T-helper 1 cell (primary cell): Measurements from ENCODE around the gene AHCY.
A peak's percentile ranks its signal among the peaks of the same experiment; 100 is the strongest.
"Not testable (repeated sequence)": the region's sequence is repeated elsewhere in the genome, so short reads cannot be mapped to it uniquely, and the experiment has no call there.

Experiments
- DNase-seq, 5 donors: peaks; one replicate each; pipeline ENCODE4 v3.0.0-alpha.2; 2012 to 2020

The AHCY gene

GRCh38 chr20:34296468-34296867 is 6.7 kb downstream of the AHCY start:
- no peak for DNase-seq

DNA sequence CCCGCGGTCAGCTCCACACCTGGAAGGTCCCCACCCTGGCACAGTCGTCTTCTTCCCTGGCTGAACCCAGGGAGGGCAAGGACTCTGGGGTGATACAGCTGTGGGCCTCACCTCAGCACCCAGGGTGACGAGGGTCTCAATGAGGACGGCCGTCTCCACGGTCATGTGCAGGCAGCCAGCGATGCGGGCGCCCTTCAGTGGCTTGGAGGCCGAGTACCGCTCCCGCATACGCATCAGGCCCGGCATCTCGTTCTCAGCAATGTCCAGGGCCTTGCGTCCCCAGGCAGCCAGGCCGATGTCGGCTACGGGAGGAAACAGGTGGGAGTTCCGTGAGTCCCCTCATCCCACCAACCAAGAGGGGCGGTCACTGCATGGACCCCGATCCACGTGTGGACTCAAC is 7.9 kb downstream of the AHCY start:
- DNase-seq: no peak

GRCh38 chr20:34294563-34294962 is 8.6 kb downstream of the AHCY start:
- no peak for DNase-seq

DNA sequence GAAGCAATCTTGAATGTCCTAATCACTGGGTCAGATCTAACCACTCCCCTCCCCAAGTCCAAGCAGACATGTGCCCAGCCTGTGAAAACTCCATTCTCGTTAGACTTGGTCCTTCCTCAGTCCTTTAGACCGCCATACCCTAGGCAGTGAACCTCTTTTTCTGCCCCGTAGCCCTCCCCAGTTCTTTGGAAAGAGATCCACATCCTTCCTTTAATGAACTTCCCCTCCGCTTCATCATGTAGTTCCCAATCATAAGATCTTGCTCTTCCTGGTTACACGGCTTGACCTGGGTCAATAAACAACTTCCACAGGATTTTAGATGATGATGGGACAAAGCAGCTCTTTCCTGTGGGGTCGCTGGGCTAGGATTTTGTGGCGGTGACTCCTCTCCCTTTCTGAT is 9.6 kb downstream of the AHCY start:
- DNase-seq: no peak

DNA sequence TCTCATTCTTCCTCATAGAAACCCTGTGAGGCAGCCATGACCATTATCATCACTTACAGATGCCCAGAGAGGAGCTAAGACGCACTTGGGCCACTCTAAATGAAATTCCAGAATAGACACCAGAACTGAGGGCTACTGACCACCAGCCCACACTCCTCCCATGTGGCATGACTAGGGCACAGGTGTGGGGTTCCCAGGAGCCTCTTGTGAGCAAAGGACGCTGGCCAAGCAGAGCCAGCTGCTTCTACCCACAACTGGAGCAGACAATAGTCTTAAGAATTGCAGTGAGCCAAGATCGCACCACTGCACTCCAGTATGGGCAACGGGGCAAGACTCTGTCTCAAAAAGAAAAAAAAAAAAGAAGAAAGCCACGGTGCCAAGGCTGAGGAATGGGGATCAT is 10.0 kb downstream of the AHCY start:
- no peak for DNase-seq

- no peak for DNase-seq
These were observed 10.7 kb downstream of the AHCY start for GRCh38 chr20:34292496-34292895.

- no peak for DNase-seq
These were observed 12.7 kb downstream of the AHCY start for GRCh38 chr20:34290471-34290870.

DNA sequence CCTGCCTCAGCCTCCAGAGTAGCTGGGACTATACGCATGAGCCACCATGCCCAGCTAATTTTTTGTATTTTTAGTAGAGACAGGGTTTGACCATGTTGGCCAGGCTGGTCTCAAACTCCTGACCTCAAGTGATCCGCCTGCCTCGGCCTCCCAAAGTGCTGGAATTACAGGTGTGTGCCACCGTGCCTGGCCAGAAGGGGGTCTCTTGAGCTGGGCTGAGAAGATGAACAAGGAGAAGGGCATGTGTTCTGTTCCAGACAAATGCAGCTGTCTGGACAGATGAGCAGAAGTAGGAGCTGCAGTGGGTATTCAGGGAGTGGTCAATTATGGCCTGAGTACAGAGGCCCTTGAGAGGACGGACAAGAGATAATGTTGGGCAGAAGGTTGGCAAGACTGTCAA is 15.7 kb downstream of the AHCY start:
- not testable (repeated sequence) for DNase-seq

DNA sequence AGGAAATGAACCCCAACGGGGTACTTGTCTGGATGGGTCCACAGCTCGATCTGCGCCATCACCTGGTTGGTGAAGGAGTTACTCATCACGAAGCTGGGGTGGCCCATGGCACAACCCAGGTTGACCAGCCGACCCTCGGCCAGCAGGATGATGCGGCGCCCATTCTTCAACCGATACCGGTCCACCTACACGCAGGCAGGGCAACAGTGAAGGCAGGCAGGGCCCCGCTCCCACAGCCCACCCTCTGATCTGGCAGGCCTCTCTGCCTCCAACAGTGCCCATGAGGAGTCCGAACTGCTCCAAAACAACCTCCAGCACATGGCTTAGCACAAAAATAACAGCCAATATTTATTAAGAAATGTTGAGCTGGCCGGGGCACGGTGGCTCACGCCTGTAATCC is 17.7 kb downstream of the AHCY start:
- DNase-seq: no peak

DNA sequence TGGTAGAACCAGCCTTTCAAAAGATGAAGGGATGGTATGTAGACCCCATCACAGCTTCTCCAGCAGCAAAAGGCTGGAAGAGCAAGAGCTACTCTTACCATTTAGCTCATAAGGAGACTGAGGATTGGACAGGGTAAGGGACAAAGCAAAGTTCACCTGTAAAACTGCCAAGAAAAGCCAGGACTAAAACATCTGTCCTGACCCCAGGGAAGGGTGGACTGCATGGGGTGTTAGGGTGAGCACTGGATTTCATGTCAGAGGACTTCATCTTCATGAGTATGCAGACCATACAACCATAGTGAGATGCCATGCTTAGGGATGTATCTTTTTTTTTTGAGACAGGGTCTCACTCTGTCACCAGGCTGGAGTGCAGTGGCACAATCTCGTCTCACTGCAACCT is 19.3 kb downstream of the AHCY start:
- no peak for DNase-seq

DNA sequence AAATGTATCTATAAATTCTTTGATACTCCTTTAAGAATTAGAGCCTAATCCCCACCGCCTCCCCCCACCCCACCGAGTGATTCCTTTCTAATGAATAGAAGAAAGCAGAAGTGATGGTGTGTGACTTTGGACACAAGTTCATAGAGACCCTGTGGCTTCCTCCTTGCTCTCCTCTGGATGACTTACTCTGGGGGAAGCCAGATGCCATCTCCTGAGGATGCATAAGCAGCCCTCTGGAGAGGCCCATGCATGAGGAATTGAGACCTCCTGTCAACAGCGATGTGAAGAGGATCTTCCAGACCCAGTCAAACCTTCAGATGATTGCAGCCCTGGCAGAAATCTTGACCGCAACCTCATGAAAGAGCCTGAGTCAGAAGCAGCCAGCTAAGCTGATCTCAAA is 21.1 kb downstream of the AHCY start:
- no peak for DNase-seq

- no peak for DNase-seq
These were observed 22.0 kb downstream of the AHCY start for GRCh38 chr20:34281177-34281576.

GRCh38 chr20:34274694-34275093 is 28.5 kb downstream of the AHCY start:
- no peak for DNase-seq

- no peak for DNase-seq
These were observed 31.2 kb downstream of the AHCY start for GRCh38 chr20:34271956-34272355.

- DNase-seq: no peak
These were observed 33.0 kb downstream of the AHCY start for GRCh38 chr20:34269996-34270627.

- DNase-seq: peak in 1 of 5 donors; percentile 2
These were observed 34.1 kb downstream of the AHCY start for GRCh38 chr20:34268851-34269636.

- DNase-seq: no peak
These were observed 35.0 kb downstream of the AHCY start for GRCh38 chr20:34268145-34268544.

- DNase-seq: no peak
These were observed 39.0 kb downstream of the AHCY start for GRCh38 chr20:34264141-34264540.

GRCh38 chr20:34263468-34263867 is 39.7 kb downstream of the AHCY start:
- DNase-seq: not testable (repeated sequence)

GRCh38 chr20:34262488-34263288 is 40.5 kb downstream of the AHCY start:
- DNase-seq: no peak

- DNase-seq: no peak
These were observed 42.8 kb downstream of the AHCY start for GRCh38 chr20:34260208-34260942.

- DNase-seq: no peak
These were observed 46.5 kb downstream of the AHCY start for GRCh38 chr20:34256629-34257124.

GRCh38 chr20:34254979-34255378 is 48.2 kb downstream of the AHCY start:
- DNase-seq: no peak
